Fibroblast of lung (primary cell): ENCODE data around the gene ZNHIT1.

ENCODE experiments used
- CTCF ChIP-seq, 2 donors: IDR thresholded peaks in 1 of 2; conservative IDR thresholded peaks in 1 of 2; 1 replicate in 1 of 2; 2 replicates in 1 of 2; pipeline ENCODE4 v1.5.1; 2011 to 2012; ENCODE audit warnings: low read length in 2 of 2, control low read depth in 1 of 2, inconsistent platforms in 1 of 2, low read depth in 1 of 2, mild to moderate bottlenecking in 1 of 2
- EZH2 ChIP-seq: IDR thresholded peaks from 2 replicates; pipeline ENCODE4 v1.5.1; 2012; ENCODE audit warnings: low read length, control low read depth, mild to moderate bottlenecking; ENCODE audit errors: missing control alignments

DNA sequence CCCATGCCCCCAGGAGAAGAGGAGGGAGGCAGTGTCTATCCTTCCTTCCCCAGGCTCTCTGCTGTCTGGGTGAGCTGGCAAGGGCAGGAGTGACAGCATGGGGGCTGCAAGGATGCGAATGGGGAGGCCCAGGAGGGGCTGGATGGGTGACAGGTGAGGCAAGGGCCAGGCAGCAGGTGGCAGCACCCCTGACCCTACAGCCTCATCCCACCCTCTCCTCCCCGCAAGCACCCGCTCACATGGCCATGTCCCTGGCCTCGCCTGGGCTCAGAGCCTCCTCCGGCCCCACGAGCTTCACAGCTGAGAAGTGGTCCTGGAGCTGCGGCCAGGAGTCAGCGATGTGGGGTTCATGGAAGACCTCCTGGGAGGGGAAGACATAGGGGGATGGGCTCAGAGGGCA lies 6.0 kb upstream of the ZNHIT1 start:
- TF ChIP-seq CTCF (conservative IDR thresholded peaks at IDR 0.05 in 1 of 2, IDR thresholded peaks at IDR 0.05 in 1 of 2; ENCODE audit: low read depth in 1 of 2, low read length in 2 of 2) = no peak
- no peak for TF ChIP-seq EZH2
